K562 (cell line): ENCODE data around the gene LCA5L. TPM values are rescaled to one million over a fixed set of nuclear protein-coding genes. Genes with fewer than 3 reads are reported as not detected.

ENCODE experiments used
- ATAC-seq: fragments of 200-7000 bp; cut with Tn5 transposase; 3 replicates; pipeline ENCODE4 v1.9.1; 2020; ENCODE audit warnings: moderate library complexity
- BruUV-seq: library from RNA; stranded (reverse); fragments of 400-500 nt; replicated peaks from 2 replicates; lab custom pipeline; 2021; lab: Mats Ljungman, UMichigan
- CTCF ChIA-PET: fragments of 300-600 bp; formaldehyde crosslinking; extraction: SDS; loops from one replicate; lab custom pipeline; 2021; ENCODE audit warnings: low intra/inter-chr PET ratio; lab: Yijun Ruan, JAX
- POLR2A ChIA-PET: fragments of 300-600, 350-650 bp; sonication (Branson Sonifier 250); formaldehyde crosslinking; extraction: SDS; loops from one replicate; lab custom pipeline; 2021; ENCODE audit warnings: antibody characterized with exemption, inconsistent platforms; lab: Yijun Ruan, JAX
- DNase-seq, 4 experiments: peaks; one replicate each; pipeline versions ENCODE4 v3.0.0 to v3.0.0-alpha.2; 2011 to 2018; ENCODE audit warnings: low spot score in 3 of 4, mixed read lengths in 3 of 4; ENCODE audit errors: extremely low read depth in 1 of 4
- FAIRE-seq: peaks from 2 replicates; lab custom pipeline; 2011; peaks lifted over from hg19 to GRCh38; lab: Jason Lieb, UNC
- H2AFZ ChIP-seq: 2 replicates; pipeline ENCODE4 v1.6.0; 2011; ENCODE audit warnings: low read depth, low read length, control low read depth, inconsistent platforms
- H3K27ac ChIP-seq: fragments of 200-600 bp; 3 replicates; pipeline ENCODE4 v1.8.0; 2011; ENCODE audit warnings: low read depth, mild to moderate bottlenecking, control low read depth, inconsistent platforms, low read length, moderate library complexity, mixed read lengths; ENCODE audit errors: extremely low read depth
- H3K27me3 ChIP-seq, 2 experiments: fragments of 300-600 bp in 1 of 2; 2 replicates in 1 of 2; 3 replicates in 1 of 2; pipeline versions ENCODE4 v1.6.0 to v1.8.0; 2011; ENCODE audit warnings: inconsistent platforms in 2 of 2, low read length in 2 of 2, mild to moderate bottlenecking in 1 of 2, mixed read lengths in 1 of 2, moderate library complexity in 1 of 2; ENCODE audit not compliant: control insufficient read depth in 2 of 2, insufficient read depth in 2 of 2
- H3K36me3 ChIP-seq: fragments of 300-600 bp; 3 replicates; pipeline ENCODE4 v1.8.0; 2011; ENCODE audit warnings: mild to moderate bottlenecking, low read length, inconsistent platforms; ENCODE audit not compliant: control insufficient read depth, insufficient read depth
- H3K4me1 ChIP-seq, 2 experiments: fragments of 200-600 bp in 1 of 2; replicated peaks in 1 of 2; 2 replicates in 1 of 2; 3 replicates in 1 of 2; pipeline versions ENCODE4 v1.5.1 to v1.8.0; 2011; ENCODE audit warnings: inconsistent platforms in 2 of 2, low read length in 2 of 2, mild to moderate bottlenecking in 1 of 2, mixed read lengths in 1 of 2, moderate library complexity in 1 of 2; ENCODE audit not compliant: control insufficient read depth in 2 of 2, insufficient read depth in 2 of 2
- H3K4me2 ChIP-seq: 2 replicates; pipeline ENCODE4 v1.6.1; 2011; ENCODE audit warnings: low read length, control low read depth, inconsistent platforms, mixed read lengths; ENCODE audit not compliant: insufficient read depth
- H3K4me3 ChIP-seq: fragments of 200-600 bp; sonication (generic), shearing (Covaris generic); 2 replicates; pipeline ENCODE4 v1.5.1; 2016; ENCODE audit warnings: control low read depth, inconsistent platforms
- H3K79me2 ChIP-seq: fragments of 200-600 bp; 3 replicates; pipeline ENCODE4 v1.8.0; 2011; ENCODE audit warnings: low read length, inconsistent platforms; ENCODE audit not compliant: control insufficient read depth, insufficient read depth
- H3K9ac ChIP-seq, 2 experiments: 2 replicates each; pipeline versions ENCODE4 v1.6.0 to v1.6.1; 2011; ENCODE audit warnings: low read depth in 2 of 2, low read length in 2 of 2, control low read depth in 1 of 2, inconsistent platforms in 1 of 2, mild to moderate bottlenecking in 1 of 2, mixed read lengths in 1 of 2; ENCODE audit not compliant: insufficient read depth in 1 of 2
- H3K9me1 ChIP-seq: one replicate; pipeline ENCODE4 v1.6.0; 2011; ENCODE audit warnings: inconsistent platforms, mild to moderate bottlenecking, low read length, moderate library complexity; ENCODE audit not compliant: control insufficient read depth, insufficient read depth
- H3K9me3 ChIP-seq: replicated peaks from 2 replicates; pipeline ENCODE4 v1.5.1; 2011; ENCODE audit warnings: low read depth, low read length, inconsistent platforms; ENCODE audit not compliant: control insufficient read depth, insufficient read depth
- H4K20me1 ChIP-seq: replicated peaks from 2 replicates; pipeline ENCODE4 v1.6.1; 2011; ENCODE audit warnings: low read length, inconsistent platforms, mixed read lengths; ENCODE audit not compliant: control insufficient read depth, insufficient read depth
- ATF3 ChIP-seq, 2 experiments: fragments of 450-650 bp in 1 of 2; sonication (generic) in 1 of 2; formaldehyde crosslinking in 1 of 2; IDR thresholded peaks in 1 of 2; conservative IDR thresholded peaks in 1 of 2; 2 replicates each; pipeline versions ENCODE4 v1.6.1 to v1.8.1; 2016 to 2023; ENCODE audit warnings: mild to moderate bottlenecking in 2 of 2, moderate library complexity in 2 of 2, inconsistent platforms in 1 of 2, missing genetic modification reagents in 1 of 2
- CREM ChIP-seq: IDR thresholded peaks from 2 replicates; pipeline ENCODE4 v1.6.1; 2014; ENCODE audit warnings: antibody characterized with exemption, low read depth
- CXXC5 ChIP-seq: fragments of 250-450 bp; sonication (Bioruptor Pico); IDR thresholded peaks from 2 replicates; pipeline ENCODE4 v1.8.0; 2022; ENCODE audit warnings: inconsistent platforms, mild to moderate bottlenecking, moderate library complexity
- ESRRA ChIP-seq: fragments of 450-650 bp; IDR thresholded peaks from 2 replicates; pipeline ENCODE4 v1.6.1; 2014; ENCODE audit warnings: low read depth, mild to moderate bottlenecking, moderate library complexity, borderline replicate concordance
- GATA2 ChIP-seq: sonication (generic); formaldehyde crosslinking; IDR thresholded peaks from 2 replicates; pipeline ENCODE4 v1.4.0; 2020; ENCODE audit warnings: mild to moderate bottlenecking, missing genetic modification reagents
- HDGF ChIP-seq: fragments of 450-650 bp; IDR thresholded peaks from 2 replicates; pipeline ENCODE4 v1.6.1; 2016
- RBM22 ChIP-seq: fragments of 200-400 bp; formaldehyde crosslinking; IDR thresholded peaks from 2 replicates; pipeline ENCODE4 v1.6.1; 2018; ENCODE audit warnings: low read length, low read depth; ENCODE audit not compliant: poor library complexity, severe bottlenecking
- RFX5 ChIP-seq: IDR thresholded peaks from 2 replicates; pipeline ENCODE4 v1.6.1; 2011; ENCODE audit warnings: low read depth, mild to moderate bottlenecking, improper control_type of control experiment, low read length
- RHOXF2B ChIP-seq: fragments of 250-450 bp; sonication (Bioruptor Pico); conservative IDR thresholded peaks from 2 replicates; pipeline ENCODE4 v1.5.1; 2021
- SAFB ChIP-seq: fragments of 200-400 bp; formaldehyde crosslinking; IDR thresholded peaks from 2 replicates; pipeline ENCODE4 v1.6.1; 2017; ENCODE audit warnings: low read depth, low read length, borderline replicate concordance
- SMARCB1 ChIP-seq: IDR thresholded peaks from 2 replicates; pipeline ENCODE4 v1.6.1; 2011; ENCODE audit warnings: improper control_type of control experiment, low read depth; ENCODE audit not compliant: insufficient read length
- TAF15 ChIP-seq: fragments of 200-400 bp; formaldehyde crosslinking; IDR thresholded peaks from 2 replicates; pipeline ENCODE4 v1.6.1; 2017; ENCODE audit warnings: mild to moderate bottlenecking, low read depth, low read length, moderate library complexity
- TGIF2 ChIP-seq: sonication (generic); formaldehyde crosslinking; IDR thresholded peaks from 2 replicates; pipeline ENCODE4 v1.8.1; 2022; ENCODE audit warnings: mild to moderate bottlenecking, missing genetic modification reagents, moderate library complexity
- ZFP36 ChIP-seq: fragments of 150-350 bp; IDR thresholded peaks from 2 replicates; pipeline ENCODE4 v1.6.1; 2018; ENCODE audit warnings: low read length, low read depth; ENCODE audit not compliant: partially characterized antibody
- ZNF23 ChIP-seq: fragments of 250-450 bp; sonication (Bioruptor Pico); IDR thresholded peaks from 2 replicates; pipeline ENCODE4 v1.4.0; 2020; ENCODE audit warnings: mild to moderate bottlenecking
- ZNF24 ChIP-seq: fragments of 450-650 bp; IDR thresholded peaks from 2 replicates; pipeline ENCODE4 v1.6.1; 2016
- ZNF449 ChIP-seq: fragments of 250-450 bp; sonication (Bioruptor Pico); IDR thresholded peaks from 2 replicates; pipeline ENCODE4 v1.8.0; 2022; ENCODE audit warnings: moderate library complexity, mild to moderate bottlenecking, inconsistent platforms
- ZNF584 ChIP-seq: fragments of 200-800 bp; sonication (Bioruptor generic); IDR thresholded peaks from 2 replicates; pipeline ENCODE4 v1.6.1; 2016; ENCODE audit warnings: low read depth, mild to moderate bottlenecking, missing genetic modification characterization, missing compliant biosample characterization
- ZNF589 ChIP-seq: fragments of 200-800 bp; sonication (Bioruptor generic); IDR thresholded peaks from 2 replicates; pipeline ENCODE4 v1.6.1; 2016; ENCODE audit warnings: low read depth, missing genetic modification characterization, missing compliant biosample characterization
- ZNF764 ChIP-seq: fragments of 250-450 bp; sonication (Bioruptor Pico); IDR thresholded peaks from 2 replicates; pipeline ENCODE4 v1.4.0; 2020; ENCODE audit warnings: low read depth, mild to moderate bottlenecking, moderate library complexity
- WGBS: fragments of 100-300 bp; shearing (Covaris generic); methylation state at CpG from one replicate; pipeline ENCODE4 v1.1.6; 2016; ENCODE audit warnings: low coverage, mixed read lengths; ENCODE audit not compliant: insufficient coverage; ENCODE audit errors: missing lambda C conversion rate; 5-methylcytosine and 5-hydroxymethylcytosine counted together
- in situ Hi-C: fragments of 300-500 bp; cut with MboI; formaldehyde crosslinking; loops from 4 replicates; pipeline ENCODE4 v1.15.0; 2018; ENCODE audit warnings: inconsistent platforms, mixed read lengths
- intact Hi-C: fragments of 100-400 bp; cut with micrococcal nuclease; formaldehyde crosslinking; loops from 2 replicates; pipeline ENCODE4 v1.14.2; 2022
- polyA plus RNA-seq, 8 experiments: library from polyadenylated mRNA; depleted of rRNA in 4 of 8; stranded (reverse) in 5 of 8; unstranded in 3 of 8; fragments of >200 nt; fragmentation: Nextera tagmentation in 2 of 8; fragmentation: Illumina TruSeq in 1 of 8; extraction: Ambion mirVana in 2 of 8; extraction: Trizol in 1 of 8; gene quantifications; 2 replicates each; pipeline versions ENCODE4 v1.2.1 to v1.2.3, GENCODE V29; 2011 to 2014; ENCODE audit warnings: inconsistent platforms in 1 of 8, missing spikeins in 1 of 8
- total RNA-seq, 7 experiments: library from RNA; depleted of rRNA in 6 of 7; stranded (reverse); fragments of >200 nt in 6 of 7; fragmentation: Illumina TruSeq in 2 of 7; extraction: Trizol in 2 of 7; gene quantifications; 2 replicates each; pipeline versions ENCODE4 v1.2.1 to v1.2.3, GENCODE V29; 2011 to 2021; ENCODE audit warnings: low replicate concordance in 1 of 7
- TF ChIP-seq, protein P1 (sequence below): IDR thresholded peaks from 2 replicates; pipeline ENCODE4 v1.6.1; 2011; ENCODE audit not compliant: insufficient read length; ENCODE audit errors: extremely low read depth

LCA5L gene
- total and polyA plus RNA-seq, 9 of the 15 experiments (the other 6 are each of a cell fraction or from before 2014, with no cell fraction given): 1.8 to 4.9 (median 3.8) TPM

DNA sequence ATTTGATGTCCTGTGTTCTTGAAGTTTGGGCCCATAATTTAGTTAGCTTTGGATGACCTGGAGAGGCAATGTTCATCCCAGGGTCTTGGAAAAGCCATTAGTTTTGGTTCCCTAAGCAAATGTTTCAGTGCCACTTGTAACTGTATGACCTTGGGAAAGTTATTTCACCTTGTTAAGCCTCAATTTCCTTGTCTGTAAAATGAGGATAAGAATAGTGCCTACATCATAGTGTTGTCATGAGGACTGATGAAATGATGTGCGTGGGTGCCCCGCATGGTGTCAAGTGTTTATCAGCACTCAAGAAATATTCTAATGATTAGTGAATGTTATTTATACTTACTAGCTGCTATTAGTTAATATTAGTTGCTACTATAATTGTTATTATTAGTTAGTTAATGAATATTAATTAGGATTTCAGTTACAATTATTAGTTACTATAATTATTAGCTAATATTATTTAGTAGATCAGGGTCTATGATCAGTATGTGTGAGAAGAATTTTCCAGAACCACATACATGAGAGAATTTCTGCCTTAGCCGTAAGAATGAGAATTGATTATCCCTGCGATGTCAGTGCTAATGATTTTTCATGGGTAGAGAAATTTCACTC is 8.1 kb upstream of the LCA5L start:
- Histone ChIP-seq H3K4me2 (peak overlapping the region; percentile 11; the same call in 1 of the 2 replicates), H3K9me1 (no peaks in the 10 kb centered on the region), H3K36me3 (no peaks in the 10 kb centered on the region), H4K20me1 (no peaks in the 10 kb centered on the region), H2AFZ (no peak overlapping the region), H3K4me1 (peaks cover 17 to 25% of the 10 kb centered on the region in 2 experiments), H3K79me2 (no peaks in the 10 kb centered on the region), H3K4me3 (no peak overlapping the region), H3K9me3 (no peaks in the 10 kb centered on the region), H3K27ac (no peak overlapping the region), H3K9ac (peak overlapping the region in 1 of 2 experiments; percentile 65; a peak in 1 of 4 replicates), H3K27me3 (no peaks in the 10 kb centered on the region)
- intact Hi-C loops: no loop called here
- no peak for ATAC-seq
- BruUV-seq: no TSS peak
- no peak for DNase-seq
- POLR2A ChIA-PET: interaction anchor here (0.9 to 2.5 kb wide), 2 partner anchors 8 to 31 kb away, joined by 3 to 19 read pairs; no protein-coding TSS in a partner anchor
- CTCF ChIA-PET: no interaction called here
- FAIRE-seq: no peak
- in situ Hi-C loops: no loop called here
- WGBS: 80% methylated on average over 4 of the region's 4 CpGs
- TF ChIP-seq SAFB: peak; percentile 42; the same call in 1 of the 2 replicates
- no peak for TF ChIP-seq RBM22
- TF ChIP-seq HDGF: no peak
- no peak for TF ChIP-seq ZNF584 (CRISPR knock-in tag)
- no peak for TF ChIP-seq ATF3 (IDR thresholded peaks at IDR 0.05)
- peak; percentile 91; the same call in 1 of the 2 replicates for TF ChIP-seq ATF3 (CRISPR knock-in tag; conservative IDR thresholded peaks at IDR 0.05)
- no peak for TF ChIP-seq RHOXF2B (CRISPR knock-in tag)
- peak; percentile 96 for TF ChIP-seq ESRRA
- TF ChIP-seq ZNF449 (CRISPR knock-in tag): no peak
- TF ChIP-seq, protein P1, sequence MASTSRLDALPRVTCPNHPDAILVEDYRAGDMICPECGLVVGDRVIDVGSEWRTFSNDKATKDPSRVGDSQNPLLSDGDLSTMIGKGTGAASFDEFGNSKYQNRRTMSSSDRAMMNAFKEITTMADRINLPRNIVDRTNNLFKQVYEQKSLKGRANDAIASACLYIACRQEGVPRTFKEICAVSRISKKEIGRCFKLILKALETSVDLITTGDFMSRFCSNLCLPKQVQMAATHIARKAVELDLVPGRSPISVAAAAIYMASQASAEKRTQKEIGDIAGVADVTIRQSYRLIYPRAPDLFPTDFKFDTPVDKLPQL: no peak
- TF ChIP-seq ZNF23: no peak
- no peak for TF ChIP-seq ZNF764 (CRISPR knock-in tag)
- peak; percentile 40; the same call in 1 of the 2 replicates for TF ChIP-seq CREM
- TF ChIP-seq ZNF589 (CRISPR knock-in tag): peak; percentile 52; the same call in 1 of the 2 replicates
- 0 out of 2 replicates have a peak, but pooled peaks have one; percentile 22 for TF ChIP-seq CXXC5
- TF ChIP-seq TAF15: no peak
- TF ChIP-seq GATA2 (CRISPR knock-in tag): no peak
- TF ChIP-seq TGIF2: no peak
- no peak for TF ChIP-seq SMARCB1
- TF ChIP-seq RFX5: no peak
- TF ChIP-seq ZNF24: peak; percentile 68
- TF ChIP-seq ZFP36: no peak
